ENCODE data around the gene PANK1.
A peak's percentile ranks its signal among the peaks of the same experiment; 100 is the strongest.
"Not testable (repeated sequence)": the region's sequence is repeated elsewhere in the genome, so short reads cannot be mapped to it uniquely, and the experiment has no call there.

Gene PANK1

DNA sequence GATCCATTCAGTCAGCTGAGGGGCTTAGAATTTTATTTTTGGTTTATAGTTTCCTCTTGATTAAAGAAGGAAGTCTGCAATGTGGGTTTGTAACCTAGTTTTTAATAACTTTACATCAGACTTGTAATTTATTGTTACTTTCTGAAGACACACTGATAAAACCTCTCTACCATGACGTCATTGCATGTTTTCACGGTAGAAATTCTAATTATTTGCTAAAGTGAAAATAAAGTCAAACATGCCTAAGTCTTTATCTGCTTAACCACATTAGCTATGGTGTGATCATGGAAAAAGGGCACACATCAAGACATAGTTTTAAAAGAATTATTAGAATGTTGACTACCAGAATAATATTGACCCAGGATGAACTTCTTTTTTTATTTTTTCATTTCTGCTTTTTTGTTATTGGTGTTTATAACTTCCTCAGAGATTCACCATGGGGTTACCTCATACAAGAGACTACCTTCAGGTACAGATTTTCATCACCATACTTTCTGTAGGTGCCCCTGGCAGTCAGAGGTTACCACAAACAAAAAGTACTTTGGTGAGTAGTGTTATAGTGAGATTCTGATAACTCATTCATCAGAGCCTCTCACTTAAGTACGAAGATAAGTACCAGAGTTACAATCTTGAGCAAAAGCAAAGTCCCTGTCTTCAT, 7.0 kb upstream of the PANK1 start:
- DNase-seq, result no peak

DNA sequence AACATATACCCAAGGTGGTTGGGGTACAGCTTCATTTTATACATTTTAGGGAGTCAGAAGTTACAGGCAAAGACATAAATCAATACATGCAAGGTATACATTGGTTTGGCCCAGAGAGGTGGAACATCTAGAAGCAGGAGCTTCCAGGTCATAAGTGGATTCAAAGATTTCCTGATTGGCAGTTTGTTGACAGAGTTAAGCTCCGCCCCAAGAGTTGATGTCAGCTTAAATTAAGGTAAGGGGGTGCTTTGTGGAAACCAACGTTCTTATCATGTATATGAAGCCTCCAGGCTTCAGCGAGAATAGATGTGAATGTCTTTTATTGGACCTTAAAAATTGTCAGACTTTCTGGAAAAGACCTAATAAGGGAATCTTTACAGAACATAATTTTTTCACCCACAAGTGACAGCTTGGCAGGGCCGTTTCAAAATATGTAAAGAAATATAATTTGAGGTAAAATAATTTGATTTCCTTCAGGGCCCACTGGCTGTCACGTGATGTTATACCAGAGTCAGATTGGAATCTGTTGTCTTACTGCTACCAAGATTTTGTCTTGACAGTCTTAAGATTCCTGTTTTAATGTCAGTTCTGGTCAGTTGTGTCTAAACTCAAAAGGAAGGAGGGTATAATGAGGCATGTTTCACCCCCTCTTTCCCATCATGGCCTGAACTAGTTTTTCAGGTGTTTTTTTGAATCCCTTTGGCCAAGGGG, 6.3 kb upstream of the PANK1 start:
- no peak for DNase-seq

DNA sequence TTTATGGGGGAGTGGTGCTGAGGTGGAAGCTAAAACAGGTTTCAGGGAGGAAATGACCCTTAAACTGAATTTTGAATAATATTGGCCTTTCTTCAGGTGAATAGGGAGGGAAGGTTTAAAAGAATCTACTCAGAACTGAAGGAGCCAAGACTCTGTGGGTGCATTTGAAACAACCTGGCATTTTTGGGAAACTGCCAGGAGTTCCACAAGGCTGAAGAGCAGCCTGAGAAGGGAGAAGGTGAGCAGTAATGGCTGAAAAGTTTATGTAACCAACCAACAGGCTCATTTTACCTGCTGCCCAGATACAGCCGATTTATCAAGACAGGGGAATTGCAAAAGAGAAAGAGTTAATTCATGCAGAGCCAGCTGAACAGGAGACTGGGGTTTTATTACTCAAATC, 4.0 kb upstream of the PANK1 start:
- no peak for DNase-seq

DNA sequence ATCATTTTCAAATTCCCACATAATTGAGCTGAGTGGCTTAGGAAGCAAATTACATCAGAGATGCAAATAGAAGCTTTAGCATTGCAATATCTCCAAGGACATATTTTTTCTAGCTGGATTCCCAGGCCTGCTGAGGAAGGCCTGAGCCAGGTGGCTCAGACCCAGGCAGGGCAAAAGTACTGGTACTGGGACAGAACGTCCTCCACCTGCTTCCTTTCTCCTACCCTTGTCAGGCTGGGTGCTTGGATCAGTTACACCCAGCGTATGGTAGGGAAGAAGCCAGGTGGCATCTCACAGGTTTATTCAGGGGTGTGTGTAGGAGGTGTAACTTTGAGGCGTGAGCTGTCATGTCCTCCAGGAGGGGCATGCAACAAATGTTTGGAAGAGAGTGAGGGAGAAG, 3.0 kb upstream of the PANK1 start:
- DNase-seq, result no peak

DNA sequence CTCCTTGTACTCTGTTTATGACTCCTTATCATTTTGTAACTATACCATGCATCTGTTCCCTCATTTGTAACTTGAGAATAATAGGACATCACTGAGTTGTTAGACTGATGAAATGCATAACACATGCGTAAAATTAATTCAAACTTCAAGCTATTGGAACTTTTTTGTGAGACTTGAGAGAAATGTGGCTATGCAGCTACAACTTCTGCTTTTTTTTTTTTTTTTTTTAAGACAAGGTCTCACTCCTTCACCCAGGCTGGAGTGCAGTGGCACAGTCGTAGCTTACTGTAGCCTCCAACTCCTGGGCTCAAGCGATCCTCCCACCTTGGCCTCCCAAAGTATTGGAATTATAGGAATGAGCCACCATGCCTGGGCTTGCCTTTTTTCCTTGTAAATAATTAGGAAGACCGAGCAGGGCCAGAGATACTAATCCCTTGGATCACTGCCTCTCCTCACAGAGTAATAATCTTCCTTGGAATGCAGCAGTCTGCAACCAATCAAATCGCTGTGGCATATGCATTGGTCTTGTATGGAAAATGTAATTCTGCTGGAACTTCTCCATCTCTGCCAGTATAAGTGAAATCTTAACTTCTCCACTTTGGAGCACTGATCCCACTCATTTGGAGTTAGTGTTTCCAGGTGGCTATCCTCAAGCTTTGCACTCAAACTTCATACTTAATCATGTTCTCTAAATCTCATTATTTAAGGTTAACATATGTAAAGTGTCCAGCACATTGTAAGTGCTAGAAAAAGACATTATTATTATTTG, 2.0 kb upstream of the PANK1 start:
- no peak for DNase-seq

DNA sequence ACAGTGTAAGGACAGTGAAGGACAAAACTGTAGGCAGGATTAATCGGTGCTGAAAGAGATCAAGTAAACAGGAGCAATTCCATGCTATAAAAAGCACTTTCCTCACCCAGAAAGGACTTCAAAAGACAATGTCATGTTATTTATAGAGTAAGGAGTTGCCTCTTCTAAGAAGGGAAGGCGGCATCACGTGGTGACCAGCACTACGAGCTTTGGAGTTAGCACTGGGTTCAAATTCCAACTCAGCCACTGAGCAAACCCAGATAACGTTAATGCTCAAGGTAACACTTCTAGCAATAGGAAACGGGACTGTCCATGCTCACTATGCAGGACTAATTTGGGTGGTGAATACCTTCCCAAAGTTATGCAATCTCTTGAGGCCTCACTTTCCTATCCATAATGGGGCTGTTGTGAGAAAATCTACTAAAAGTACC, 715 bp upstream of the PANK1 start:
- no peak for DNase-seq

DNA sequence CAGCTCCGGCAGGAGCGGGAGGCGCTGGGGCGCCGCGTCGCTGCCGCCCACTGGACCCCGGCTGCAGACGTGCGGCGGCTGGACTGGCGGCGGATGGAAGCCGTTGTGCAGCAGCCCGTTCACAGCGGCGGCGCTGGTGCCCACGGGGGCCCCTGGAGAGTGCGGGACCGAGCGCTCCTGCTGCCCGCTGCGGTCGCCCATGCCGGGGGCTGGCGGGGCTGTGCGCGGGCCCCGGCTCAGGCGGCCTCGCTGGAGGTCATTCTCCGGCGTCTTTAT, 413 bp downstream of the PANK1 start:
- DNase-seq, result no peak

DNA sequence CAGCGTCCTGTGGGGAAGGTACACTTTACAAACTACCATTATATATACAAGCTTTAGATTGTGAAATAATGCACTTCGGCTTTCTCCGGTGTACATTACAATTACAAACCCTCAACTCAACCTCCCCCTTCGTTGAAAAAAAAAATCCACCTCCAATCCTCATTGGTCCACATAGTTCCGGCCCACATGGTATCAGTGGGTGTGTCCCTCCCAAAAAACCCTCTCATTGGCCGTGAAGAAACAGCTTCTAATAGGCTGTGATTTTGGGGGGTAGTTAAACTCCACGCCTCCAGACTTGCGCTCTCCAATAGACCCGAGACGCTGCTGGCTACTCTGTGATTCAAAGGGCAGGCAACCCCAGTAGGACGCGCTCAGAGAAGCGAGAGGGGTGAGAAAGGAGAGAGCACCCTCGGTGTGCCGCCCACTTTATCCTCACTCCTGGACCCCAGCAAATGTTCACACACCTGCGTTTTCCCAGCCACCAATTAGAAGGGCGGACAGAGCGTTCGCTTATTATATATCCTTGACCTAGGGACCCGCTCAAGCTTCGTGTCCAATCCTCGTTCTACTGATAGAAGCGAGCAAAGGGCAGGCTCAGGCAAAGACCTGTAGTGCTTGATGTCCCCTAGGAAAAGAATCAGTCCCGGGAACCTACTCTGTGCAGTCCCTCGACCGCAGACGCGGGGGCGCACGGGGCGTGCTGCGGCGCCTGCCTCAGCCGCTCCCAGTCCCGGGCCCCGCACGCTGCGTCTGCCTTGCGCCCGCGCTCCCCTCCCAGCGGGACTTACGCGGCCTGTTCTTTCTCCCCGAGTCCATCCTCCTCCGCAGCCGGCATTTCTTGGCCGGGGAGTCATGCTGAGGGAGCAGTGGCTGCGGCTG, 991 bp downstream of the PANK1 start:
- DNase-seq, result peak; percentile 36

DNA sequence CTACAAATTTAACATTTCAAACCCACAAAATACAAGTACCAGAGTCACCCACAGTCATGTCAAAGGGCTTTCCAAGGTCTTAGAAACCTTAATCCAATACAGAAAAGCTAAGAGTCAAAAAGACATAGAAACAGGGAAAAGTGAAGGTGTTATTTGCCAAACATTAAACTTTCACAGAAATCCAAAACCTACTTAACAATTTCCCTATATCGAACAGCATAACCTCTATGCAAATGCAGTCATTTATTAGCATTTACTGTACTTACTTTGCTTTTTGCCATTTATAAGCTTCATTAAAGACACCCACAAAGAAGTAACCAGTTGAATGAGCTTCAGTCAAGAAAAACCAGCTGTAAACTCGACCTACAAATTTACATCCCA, 1.6 kb downstream of the PANK1 start:
- no peak for DNase-seq

DNA sequence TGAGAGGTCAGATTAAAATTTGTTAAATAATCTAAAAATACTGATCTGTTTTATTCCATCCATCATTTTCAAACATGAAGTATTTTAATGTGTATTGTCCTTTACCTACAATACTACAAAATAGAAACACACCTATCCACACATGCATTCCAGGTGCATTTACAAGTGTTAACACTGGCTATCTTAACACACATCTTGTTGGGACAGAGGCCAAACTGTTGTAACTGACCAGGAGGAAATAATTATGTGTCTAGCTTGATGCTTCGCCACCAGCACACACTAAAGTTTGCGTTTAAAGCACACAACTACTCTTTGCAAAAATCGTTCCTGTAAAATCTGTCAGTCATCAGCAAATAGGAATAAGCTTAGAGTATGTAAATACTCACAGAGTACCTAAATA, 2.8 kb downstream of the PANK1 start:
- no peak for DNase-seq

DNA sequence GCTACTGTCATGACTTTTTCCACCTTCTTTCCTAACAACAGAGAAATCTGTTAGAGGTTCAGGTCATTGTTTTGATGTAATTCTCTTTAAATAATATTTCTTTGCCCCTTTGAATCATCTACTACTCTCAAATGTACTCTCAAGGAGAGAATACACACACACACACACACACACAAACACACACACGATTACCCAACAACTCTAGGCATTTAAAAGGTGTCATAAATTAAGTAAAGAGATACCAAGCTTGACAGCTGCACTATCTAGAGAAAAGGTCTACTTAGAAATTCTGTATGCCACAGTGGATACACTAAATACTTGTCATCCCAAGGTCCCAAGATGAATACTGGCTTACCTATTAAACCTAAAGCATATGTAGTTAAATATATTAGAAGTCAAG, 4.8 kb downstream of the PANK1 start:
- DNase-seq, result no peak

DNA sequence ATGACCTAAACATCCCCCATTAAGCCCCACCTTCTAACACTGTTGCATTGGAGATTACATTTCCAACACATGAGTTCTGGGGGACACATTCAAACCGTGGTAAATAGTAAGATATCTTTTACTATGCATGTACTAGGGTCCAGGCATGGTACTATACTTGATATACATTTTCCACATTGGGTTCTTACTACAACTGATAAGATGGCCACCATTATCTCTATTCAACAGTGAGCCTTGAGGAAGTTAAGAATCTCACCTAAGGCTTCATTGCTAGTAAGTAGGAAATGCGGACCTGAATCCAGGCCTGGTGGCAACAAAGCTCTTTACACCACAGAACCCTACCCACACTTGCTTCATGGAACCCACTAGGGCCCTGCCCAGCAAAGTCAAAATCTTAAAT, 5.7 kb downstream of the PANK1 start:
- no peak for DNase-seq

DNA sequence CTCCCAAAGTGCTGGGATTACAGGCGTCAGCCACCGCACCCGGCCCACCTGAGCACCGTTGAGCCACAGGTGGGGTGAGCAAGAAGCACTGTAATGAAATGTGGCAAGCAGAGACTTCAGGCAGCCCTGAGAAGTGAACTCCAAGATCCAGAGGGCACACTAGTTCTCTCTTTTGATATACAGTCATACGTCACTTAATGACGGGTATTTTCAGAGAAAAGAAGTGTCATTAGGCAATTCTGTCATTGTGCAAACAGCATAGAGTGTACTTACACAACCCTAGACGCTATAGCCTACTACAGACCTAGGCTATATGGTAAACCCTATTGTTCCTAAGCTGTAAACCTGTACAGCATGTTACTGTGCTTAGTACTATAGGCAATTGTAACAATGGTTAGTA, 7.9 kb downstream of the PANK1 start:
- DNase-seq, result no peak

DNA sequence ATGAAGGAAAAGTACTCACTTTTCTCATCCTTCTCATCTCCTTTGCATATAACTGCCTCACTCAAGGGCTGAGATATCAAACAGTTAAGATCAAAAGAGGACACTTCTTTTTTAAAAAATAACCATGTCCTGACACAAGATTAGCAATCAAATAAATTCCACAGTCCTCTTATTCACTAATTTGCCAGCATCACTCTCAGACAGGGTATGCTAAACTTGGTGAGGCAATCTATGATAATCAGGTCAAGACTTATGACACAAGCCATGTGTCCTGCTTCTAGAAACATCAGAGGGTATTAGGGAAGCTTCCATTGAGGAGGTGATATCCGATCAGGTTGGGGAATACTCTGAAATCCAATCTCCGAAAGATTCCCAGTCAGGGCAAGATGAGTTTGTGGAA, 10.4 kb downstream of the PANK1 start:
- DNase-seq, result no peak

DNA sequence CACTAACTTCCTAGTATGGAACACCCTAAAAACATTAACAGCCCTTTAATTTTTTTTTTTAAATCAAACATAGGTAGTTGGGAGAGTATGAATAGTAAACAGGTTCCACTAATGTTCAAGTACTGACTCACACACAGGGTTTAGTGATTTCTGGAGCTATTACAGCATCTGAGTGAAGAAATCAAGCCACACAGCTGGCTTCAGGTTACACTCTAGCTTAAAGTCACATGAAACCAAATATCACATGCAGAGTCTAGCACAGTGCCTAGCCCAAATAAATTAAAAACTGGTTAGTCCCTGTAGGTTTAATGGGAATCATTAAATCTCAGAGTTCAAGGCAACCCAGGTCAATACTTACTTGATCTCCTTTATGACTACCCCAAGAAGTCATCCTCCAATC, 11.6 kb downstream of the PANK1 start:
- DNase-seq, result no peak

DNA sequence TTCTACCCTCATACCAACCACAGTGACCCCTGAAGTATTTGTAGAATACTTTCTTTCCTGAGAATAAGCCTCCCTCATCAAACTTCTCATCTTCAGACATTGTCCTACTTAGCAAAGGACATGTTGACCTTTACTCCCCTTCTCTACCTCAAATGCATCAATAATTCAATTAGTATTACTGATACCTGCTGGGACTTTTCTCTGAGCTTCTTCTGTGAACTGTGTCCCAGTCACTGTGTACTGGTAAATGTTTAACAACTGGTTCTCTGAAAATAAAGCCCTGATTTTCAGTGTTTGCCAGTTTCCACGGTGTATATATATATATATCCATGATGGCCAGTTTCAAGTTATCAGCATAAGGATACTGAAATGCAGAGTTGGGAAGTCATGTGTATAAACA, 12.2 kb downstream of the PANK1 start:
- DNase-seq, result no peak

DNA sequence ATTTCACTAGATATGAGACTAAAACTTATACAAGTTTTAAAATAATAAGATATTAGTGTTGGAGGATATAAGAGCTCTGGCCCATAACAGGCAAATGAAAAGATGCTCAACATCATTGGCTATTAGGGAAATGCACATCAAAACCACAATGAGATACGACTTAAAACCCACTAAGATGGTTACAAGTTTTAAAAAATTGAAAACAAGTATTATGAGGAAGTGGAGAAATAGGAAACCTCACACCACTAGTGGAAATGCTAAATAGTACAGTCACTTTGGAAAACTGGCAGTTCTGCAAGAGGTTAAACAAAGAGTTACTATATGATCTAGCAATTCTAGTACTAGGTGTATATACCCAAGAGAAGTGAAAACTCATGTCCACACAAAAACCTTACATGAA, 17.2 kb downstream of the PANK1 start:
- DNase-seq, result no peak

DNA sequence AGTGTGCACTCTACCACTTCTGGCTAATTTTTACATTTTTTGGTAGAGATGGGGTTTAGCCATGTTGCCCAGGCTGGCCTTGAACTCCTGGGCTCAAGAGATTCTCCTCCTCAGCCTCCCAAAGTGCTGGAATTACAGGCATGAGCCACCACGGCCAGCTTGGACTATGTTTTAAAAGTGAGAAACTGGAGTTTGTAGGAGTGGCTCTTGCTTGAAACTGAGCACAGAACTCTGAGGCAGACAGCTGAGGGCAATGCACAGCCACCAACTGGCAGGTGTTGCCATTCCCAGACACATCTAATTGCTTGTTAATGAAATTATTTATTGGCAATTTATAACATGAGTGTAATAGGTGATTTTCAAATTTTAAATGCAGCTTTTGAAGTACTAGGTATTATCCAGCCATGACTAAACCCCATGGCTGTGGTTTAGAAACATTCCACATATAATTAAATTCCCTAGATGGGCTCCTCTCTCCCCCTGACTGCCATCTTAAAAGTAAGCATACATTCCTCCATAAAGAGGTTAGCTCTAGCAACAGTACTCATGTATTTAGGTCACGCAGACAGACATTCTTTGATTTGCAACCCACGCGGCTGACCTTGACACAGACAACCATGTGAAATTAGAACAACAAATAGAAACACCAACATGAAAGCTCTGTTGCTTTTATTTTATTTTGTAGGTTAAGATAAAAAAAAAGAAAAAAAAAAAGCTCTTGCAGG, 19.8 kb downstream of the PANK1 start:
- no peak for DNase-seq

DNA sequence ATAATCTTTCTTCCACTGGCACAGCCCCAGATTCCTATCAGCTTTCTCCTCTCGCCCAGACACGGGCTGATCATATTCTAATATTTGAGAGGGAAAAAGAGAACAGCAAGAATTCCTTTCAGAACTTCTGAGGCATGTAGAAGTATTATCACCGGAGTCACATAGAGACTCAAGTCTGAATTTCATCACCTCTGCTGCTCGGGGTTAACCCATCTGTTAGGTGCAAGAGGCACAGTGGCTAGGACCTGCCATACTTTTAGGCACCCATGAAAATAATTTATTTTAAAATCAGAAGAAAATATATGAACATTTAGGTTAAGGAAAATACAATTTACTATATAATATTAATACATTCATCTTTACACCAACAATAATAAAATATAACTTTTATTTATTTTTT, 21.0 kb downstream of the PANK1 start:
- no peak for DNase-seq

DNA sequence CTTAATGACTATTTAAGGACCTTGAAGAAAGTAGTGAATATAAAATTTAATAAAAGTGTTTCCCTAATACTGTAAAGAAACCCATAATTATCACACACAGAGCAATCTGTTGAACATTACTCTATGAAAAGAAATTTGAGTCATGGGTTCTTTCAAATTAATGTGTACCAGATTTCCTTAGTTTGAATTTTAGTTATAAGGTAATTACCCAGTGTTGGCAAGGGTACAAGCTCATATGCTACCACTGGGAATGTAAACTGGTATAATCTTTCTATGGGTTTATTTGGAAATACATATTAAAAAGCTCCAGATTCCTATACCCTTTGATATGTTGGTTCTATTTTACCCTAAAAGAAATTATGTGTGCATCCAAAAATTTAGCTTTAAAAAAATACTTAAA, 22.9 kb downstream of the PANK1 start:
- no peak for DNase-seq

DNA sequence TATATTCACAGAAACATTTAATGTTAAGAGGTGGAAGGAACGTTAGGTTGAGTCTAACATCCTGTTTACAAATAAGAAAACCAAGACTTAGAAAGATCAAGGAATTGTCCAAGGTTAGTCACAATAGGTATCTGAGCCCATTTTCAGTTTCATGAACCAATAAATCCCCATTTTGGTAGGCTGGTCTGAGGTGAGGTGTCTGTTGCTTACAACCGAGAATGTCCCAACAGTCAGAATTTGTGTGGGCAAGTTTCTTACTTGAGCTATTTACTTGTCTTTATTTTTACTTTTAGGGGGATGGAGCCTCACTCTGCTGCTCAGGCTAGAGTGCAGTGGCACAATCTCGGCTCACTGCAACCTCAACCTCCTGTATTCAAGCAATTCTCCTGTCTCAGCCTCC, 23.6 kb downstream of the PANK1 start:
- DNase-seq, result no peak

DNA sequence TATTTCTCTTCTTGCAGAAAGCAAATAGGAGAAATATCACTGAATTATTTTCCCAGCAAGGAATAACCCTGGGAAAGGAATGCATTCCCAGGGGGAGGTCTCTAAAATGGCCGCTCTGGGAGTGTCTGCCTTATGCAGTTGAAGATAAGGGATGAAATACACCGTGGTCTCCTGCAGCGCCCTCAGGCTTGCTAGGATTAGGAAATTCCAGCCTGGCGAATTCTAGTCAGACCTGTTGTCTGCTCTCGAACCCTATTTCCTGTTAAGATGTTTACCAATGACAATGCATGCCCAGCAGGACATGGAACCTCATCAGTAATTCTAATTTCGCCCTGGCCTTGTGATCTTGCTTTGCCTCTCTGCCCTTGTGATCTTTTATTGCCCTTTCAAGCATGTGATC, 24.7 kb downstream of the PANK1 start:
- DNase-seq, result not testable (repeated sequence)

DNA sequence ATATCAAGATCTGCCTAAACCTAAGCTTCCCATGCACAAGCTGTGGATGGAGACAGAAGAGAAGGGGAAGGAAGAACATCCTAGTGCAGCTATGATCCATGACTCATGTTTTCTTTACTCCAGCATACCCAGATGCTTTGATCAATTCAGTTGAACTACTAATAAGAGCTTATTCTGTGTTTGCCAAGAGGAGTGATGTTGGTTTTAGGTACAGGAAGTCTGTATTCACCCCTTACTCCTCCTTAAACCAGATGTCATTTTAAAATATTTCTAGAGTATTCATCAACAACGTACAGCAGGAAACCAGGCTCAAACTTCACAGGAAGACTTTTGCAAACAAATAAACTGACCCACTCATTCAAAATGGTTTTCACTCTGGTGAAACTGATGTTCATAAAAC, 29.2 kb downstream of the PANK1 start:
- DNase-seq, result no peak

Measured in activated T-cell treated with anti-CD3 and anti-CD28 coated beads for 4 hours (primary cell).